ENCODE data around the gene FAM180A. TPM values are rescaled to one million over a fixed set of nuclear protein-coding genes. Genes with fewer than 3 reads are reported as not detected.

The FAM180A gene
- total and polyA plus RNA-seq, 2 of the 8 experiments (the other 6 are each of a cell fraction or from before 2014, with no cell fraction given), result not detected

- Histone ChIP-seq H2AFZ (ENCODE audit: low read length) (no peak overlapping the region; the same call in 1 of the 2 replicates), H2BK120ac (replicated peaks; ENCODE audit: low read depth, low read length) (no peak overlapping the region), H2BK20ac (ENCODE audit: low read length) (no peak overlapping the region), H3K4me2 (ENCODE audit: insufficient read depth in 1 of 2, low read depth in 2 of 2, low read length in 2 of 2) (no peak overlapping the region), H3K27me3 (replicated peaks in 1 of 4; ENCODE audit: control insufficient read depth in 3 of 4, extremely low read depth in 1 of 4, insufficient read depth in 3 of 4, low read length in 3 of 4) (no peaks in the 10 kb centered on the region), H3K4me3 (ENCODE audit: extremely low read depth in 1 of 4, insufficient read depth in 2 of 4, low read depth in 3 of 4, low read length in 4 of 4) (no peak overlapping the region), H4K20me1 (replicated peaks in 1 of 2; ENCODE audit: control insufficient read depth in 1 of 2, insufficient read depth in 2 of 2, low read length in 2 of 2) (no peaks in the 10 kb centered on the region), H3K23me2 (ENCODE audit: low read depth, low read length) (no peaks in the 10 kb centered on the region), H3K56ac (replicated peaks; ENCODE audit: insufficient read length, low read depth, low read length) (no peak overlapping the region), H3K9ac (replicated peaks in 1 of 4; ENCODE audit: extremely low read depth in 1 of 4, low read depth in 3 of 4, low read length in 3 of 4) (no peak overlapping the region), H4K5ac (ENCODE audit: insufficient read length, low read depth, low read length) (no peak overlapping the region), H2BK5ac (ENCODE audit: low read depth, low read length) (no peak overlapping the region), H3K79me1 (ENCODE audit: low read depth, low read length) (no peaks in the 10 kb centered on the region), H4K91ac (replicated peaks; ENCODE audit: insufficient read length, low read length) (no peak overlapping the region), H3K4ac (replicated peaks; ENCODE audit: insufficient read length, low read depth, low read length) (no peak overlapping the region), H3K14ac (ENCODE audit: insufficient read length) (no peak overlapping the region), H2BK15ac (ENCODE audit: low read length) (no peak overlapping the region), H2AK5ac (ENCODE audit: low read depth, low read length) (no peak overlapping the region), H2BK12ac (ENCODE audit: low read depth, low read length) (no peak overlapping the region), H3K36me3 (ENCODE audit: control insufficient read depth in 2 of 4, insufficient read depth in 4 of 4, low read length in 3 of 4) (no peaks in the 10 kb centered on the region), H3K79me2 (ENCODE audit: control insufficient read depth in 1 of 2, insufficient read depth in 2 of 2, low read length in 2 of 2) (no peaks in the 10 kb centered on the region), H3K9me3 (ENCODE audit: insufficient read depth in 2 of 2, low read depth in 1 of 2, low read length in 1 of 2) (0 out of 4 replicates have a peak, but pooled peaks cover 0 to 2% of the 10 kb centered on the region in 2 experiments), H4K8ac (ENCODE audit: extremely low read depth, insufficient read depth, low read length) (0 out of 2 replicates have a peak overlapping the region, but pooled peaks have one; percentile 39), H3K4me1 (replicated peaks in 1 of 4; ENCODE audit: control insufficient read depth in 3 of 4, insufficient read depth in 4 of 4, low read length in 3 of 4) (no peaks in the 10 kb centered on the region), H3K23ac (ENCODE audit: insufficient read length) (no peak overlapping the region), H3K27ac (ENCODE audit: low read depth, low read length) (no peak overlapping the region), H3K18ac (ENCODE audit: extremely low read depth, low read length) (no peak overlapping the region)
- WGBS, 2 experiments (ENCODE audit: extremely low coverage in 1 of 2, insufficient coverage in 1 of 2, insufficient read length in 1 of 2, insufficient replicate concordance in 2 of 2, low coverage in 1 of 2, low lambda C conversion rate in 2 of 2, missing lambda C conversion rate in 1 of 2), result 91% methylated on average over 7 of the region's 7 CpGs; no CpG with 5 or more reads in 1 of the 2 experiments
- CTCF ChIA-PET (ENCODE audit: partially characterized antibody), result interaction anchor here (0.8 to 3.8 kb wide), 5 partner anchors 9 to 119 kb away, joined by 3 to 22 read pairs (median 6); no protein-coding TSS in a partner anchor
- FAIRE-seq, result no peak
- DNase-seq (ENCODE audit: low read depth in 1 of 2, low spot score in 2 of 2), result no peak
- POLR2A ChIA-PET (ENCODE audit: partially characterized antibody), result no interaction called here
- TF ChIP-seq KDM1A (IDR thresholded peaks at IDR 0.05; ENCODE audit: borderline replicate concordance, low read length) (no peak), JUN (IDR thresholded peaks at IDR 0.05; ENCODE audit: low read depth, low read length) (no peak), MAFK (IDR thresholded peaks at IDR 0.05; ENCODE audit: low read depth, low read length) (no peak), BACH1 (IDR thresholded peaks at IDR 0.05; ENCODE audit: low read length) (no peak), NANOG (IDR thresholded peaks at IDR 0.05; ENCODE audit: insufficient read depth, low read depth, low read length, poor library complexity, severe bottlenecking) (no peak), POLR2A (IDR thresholded peaks at IDR 0.05; ENCODE audit: control extremely low read depth in 1 of 2, low read depth in 2 of 2, low read length in 2 of 2) (no peak), CREB1 (IDR thresholded peaks at IDR 0.05) (no peak), KDM4A (IDR thresholded peaks at IDR 0.05; ENCODE audit: low read depth, low read length, severe bottlenecking) (no peak), TBP (IDR thresholded peaks at IDR 0.05; ENCODE audit: low read depth, low read length) (no peak)
- TF ChIP-seq, protein P1, sequence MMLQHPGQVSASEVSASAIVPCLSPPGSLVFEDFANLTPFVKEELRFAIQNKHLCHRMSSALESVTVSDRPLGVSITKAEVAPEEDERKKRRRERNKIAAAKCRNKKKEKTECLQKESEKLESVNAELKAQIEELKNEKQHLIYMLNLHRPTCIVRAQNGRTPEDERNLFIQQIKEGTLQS (IDR thresholded peaks at IDR 0.05; ENCODE audit: insufficient read depth, low read depth, low read length), result no peak
- TF ChIP-seq, protein P2, sequence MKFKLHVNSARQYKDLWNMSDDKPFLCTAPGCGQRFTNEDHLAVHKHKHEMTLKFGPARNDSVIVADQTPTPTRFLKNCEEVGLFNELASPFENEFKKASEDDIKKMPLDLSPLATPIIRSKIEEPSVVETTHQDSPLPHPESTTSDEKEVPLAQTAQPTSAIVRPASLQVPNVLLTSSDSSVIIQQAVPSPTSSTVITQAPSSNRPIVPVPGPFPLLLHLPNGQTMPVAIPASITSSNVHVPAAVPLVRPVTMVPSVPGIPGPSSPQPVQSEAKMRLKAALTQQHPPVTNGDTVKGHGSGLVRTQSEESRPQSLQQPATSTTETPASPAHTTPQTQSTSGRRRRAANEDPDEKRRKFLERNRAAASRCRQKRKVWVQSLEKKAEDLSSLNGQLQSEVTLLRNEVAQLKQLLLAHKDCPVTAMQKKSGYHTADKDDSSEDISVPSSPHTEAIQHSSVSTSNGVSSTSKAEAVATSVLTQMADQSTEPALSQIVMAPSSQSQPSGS (IDR thresholded peaks at IDR 0.05; ENCODE audit: low read length), result no peak
These were observed 43.1 kb upstream of the FAM180A start for GRCh38 chr7:135791543-135792362.
